ENCODE results near the gene VAC14. TPM values are rescaled to one million over a fixed set of nuclear protein-coding genes. Genes with fewer than 3 reads are reported as not detected.

VAC14 gene
- total RNA-seq, 2 experiments from 2014 or later: 23.0 to 23.6 TPM

GRCh38 chr16:70736465-70737376, 64.2 kb downstream of the VAC14 start:
- Histone ChIP-seq H3K27ac (ENCODE audit: low read depth in 1 of 2, low read length in 2 of 2) (peak overlapping the region; percentile 73 to 81), H3K27me3 (ENCODE audit: control insufficient read depth in 1 of 2, insufficient read depth in 2 of 2, low read length in 2 of 2) (no peaks in the 10 kb centered on the region)
- CTCF ChIA-PET: interaction anchor here (0.6 to 0.8 kb wide), 2 partner anchors 35 to 214 kb away, joined by 3 read pairs; partner anchors contain the start of gene COG4

GRCh38 chr16:70735141-70735979, 65.6 kb downstream of the VAC14 start:
- ATAC-seq (ENCODE audit: poor library complexity) (no peak), DNase-seq (no peak)
- H3K4me3 Mint-ChIP-seq: no peak overlapping the region
- peak overlapping the region; percentile 98 for H3K27ac Mint-ChIP-seq
- H3K4me1 ChIP-seq (ENCODE audit: insufficient read depth, low read length): peaks cover 37% of the 10 kb centered on the region
- H3K36me3 ChIP-seq (ENCODE audit: insufficient read depth, low read length): peaks cover 22% of the 10 kb centered on the region
- intact Hi-C loops (cut with DNase I, micrococcal nuclease): loop anchor here (5.0 kb wide), 2 partner anchors 37 to 38 kb away; no protein-coding TSS in a partner anchor
- peaks cover 37% of the 10 kb centered on the region for H3K36me3 Mint-ChIP-seq (ENCODE audit: low read depth)
- ChIA-PET POLR2A (interaction anchor here (1.4 to 2.2 kb wide), 2 partner anchors 15 to 36 kb away, joined by 4 to 7 read pairs; no protein-coding TSS in a partner anchor), CTCF (no interaction called here)
- H3K27ac ChIP-seq (ENCODE audit: low read depth in 1 of 2, low read length in 2 of 2): no peak overlapping the region
- no peaks in the 10 kb centered on the region for H3K9me3 ChIP-seq (ENCODE audit: control insufficient read depth in 1 of 2, insufficient read depth in 1 of 2, low read length in 2 of 2)
- H3K4me3 ChIP-seq (ENCODE audit: low read length): no peak overlapping the region
- no peaks in the 10 kb centered on the region for H3K27me3 ChIP-seq (ENCODE audit: control insufficient read depth in 1 of 2, insufficient read depth in 2 of 2, low read length in 2 of 2)
- no peaks in the 10 kb centered on the region for H3K27me3 Mint-ChIP-seq
- peaks cover 60% of the 10 kb centered on the region for H3K4me1 Mint-ChIP-seq (ENCODE audit: low read depth)
- H3K9me3 Mint-ChIP-seq: no peaks in the 10 kb centered on the region
- TF ChIP-seq CTCF (IDR thresholded peaks at IDR 0.05): no peak

More at GRCh38 chr16:70736465-70737376, 64.2 kb downstream of the VAC14 start:
- Mint-ChIP-seq H3K36me3 (ENCODE audit: low read depth) (peaks cover 31% of the 10 kb centered on the region), H3K4me1 (ENCODE audit: low read depth) (peaks cover 74% of the 10 kb centered on the region), H3K27ac (peak overlapping the region; percentile 98), H3K27me3 (no peaks in the 10 kb centered on the region), H3K4me3 (peak overlapping the region; percentile 45), H3K9me3 (no peaks in the 10 kb centered on the region)
- DNase-seq: peak in 7 of 14 experiments; percentile 6 to 41 (median 16)
- ATAC-seq (ENCODE audit: poor library complexity): peak; percentile 28
- Histone ChIP-seq H3K9me3 (ENCODE audit: control insufficient read depth in 1 of 2, insufficient read depth in 1 of 2, low read length in 2 of 2) (no peaks in the 10 kb centered on the region), H3K4me1 (ENCODE audit: insufficient read depth, low read length) (peaks cover 47% of the 10 kb centered on the region), H3K36me3 (ENCODE audit: insufficient read depth, low read length) (peaks cover 14% of the 10 kb centered on the region), H3K4me3 (ENCODE audit: low read length) (no peak overlapping the region)
- TF ChIP-seq CTCF (IDR thresholded peaks at IDR 0.05): no peak
- intact Hi-C loops (cut with DNase I, micrococcal nuclease): loop anchor here (2.0 to 5.0 kb wide), 3 partner anchors 34 to 39 kb away; no protein-coding TSS in a partner anchor
- POLR2A ChIA-PET: interaction anchor here (1.2 to 3.1 kb wide), 5 partner anchors 10 to 40 kb away, joined by 3 to 22 read pairs (median 13); no protein-coding TSS in a partner anchor

- H3K4me3 ChIP-seq (ENCODE audit: low read length): no peak overlapping the region
- H3K36me3 ChIP-seq (ENCODE audit: insufficient read depth, low read length): peaks cover 24% of the 10 kb centered on the region
- Mint-ChIP-seq H3K9me3 (no peaks in the 10 kb centered on the region), H3K4me3 (no peak overlapping the region), H3K27ac (peak overlapping the region; percentile 98), H3K4me1 (ENCODE audit: low read depth) (peaks cover 53% of the 10 kb centered on the region), H3K36me3 (ENCODE audit: low read depth) (peaks cover 45% of the 10 kb centered on the region), H3K27me3 (no peaks in the 10 kb centered on the region)
- H3K27ac ChIP-seq (ENCODE audit: low read depth in 1 of 2, low read length in 2 of 2): no peak overlapping the region
- no peaks in the 10 kb centered on the region for H3K27me3 ChIP-seq (ENCODE audit: control insufficient read depth in 1 of 2, insufficient read depth in 2 of 2, low read length in 2 of 2)
- no peaks in the 10 kb centered on the region for H3K9me3 ChIP-seq (ENCODE audit: control insufficient read depth in 1 of 2, insufficient read depth in 1 of 2, low read length in 2 of 2)
- intact Hi-C loops (cut with DNase I, micrococcal nuclease): loop anchor here (5.0 kb wide), 2 partner anchors 37 to 38 kb away; no protein-coding TSS in a partner anchor
- TF ChIP-seq CTCF (IDR thresholded peaks at IDR 0.05): no peak
- peaks cover 37% of the 10 kb centered on the region for H3K4me1 ChIP-seq (ENCODE audit: insufficient read depth, low read length)
- no peak for ATAC-seq (ENCODE audit: poor library complexity)
- ChIA-PET POLR2A (interaction anchor here (1.4 to 2.2 kb wide), 2 partner anchors 16 to 36 kb away, joined by 4 to 7 read pairs; no protein-coding TSS in a partner anchor), CTCF (no interaction called here)
- no peak for DNase-seq
Measured at GRCh38 chr16:70734522-70735095, 66.3 kb downstream of the VAC14 start.

Data from CD4-positive, alpha-beta T cell (primary cell).